Measurements from ENCODE around the gene BPIFB6.

BPIFB6 gene

DNA sequence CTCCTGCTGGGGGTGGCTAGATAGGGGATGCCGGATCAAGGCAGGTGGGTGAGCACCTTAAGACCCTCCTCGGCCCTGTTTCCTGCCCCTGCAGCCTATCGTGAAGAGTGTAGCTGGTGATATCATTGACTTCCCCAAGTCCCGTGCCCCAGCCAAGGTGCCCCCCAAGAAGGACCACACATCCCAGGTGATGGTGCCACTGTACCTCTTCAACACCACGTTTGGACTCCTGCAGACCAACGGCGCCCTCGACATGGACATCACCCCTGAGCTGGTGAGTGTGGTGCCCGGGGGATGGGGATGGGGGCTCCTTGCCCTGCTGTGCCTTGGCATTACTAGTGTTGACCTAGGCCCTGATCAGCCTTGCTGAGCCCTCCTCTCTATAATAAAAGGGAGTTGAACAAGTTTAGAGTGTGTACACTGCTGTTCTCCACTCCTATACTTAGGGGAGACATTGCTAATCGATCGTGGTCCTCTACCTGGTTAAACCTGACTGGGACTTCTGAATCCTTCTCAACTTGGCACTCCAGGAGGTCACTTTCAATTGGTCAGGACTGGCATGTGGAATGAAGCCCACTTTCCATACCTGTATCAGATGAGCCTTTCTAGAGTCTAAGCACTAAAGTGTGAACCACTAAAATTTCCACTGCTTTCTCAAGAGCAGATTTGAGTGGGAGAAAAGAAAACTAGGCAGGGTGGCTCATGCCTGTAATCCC, 33.3 kb downstream of the BPIFB6 start:
- no peaks in the 10 kb centered on the region for H3K27me3 ChIP-seq (ENCODE audit: control insufficient read depth, insufficient read depth, low read length, poor library complexity, severe bottlenecking)
- H3K9me3 ChIP-seq (ENCODE audit: control insufficient read depth, low read length): no peaks in the 10 kb centered on the region
- no peak overlapping the region for H3K27ac ChIP-seq (ENCODE audit: insufficient read depth, low read depth, low read length, poor library complexity, severe bottlenecking)
- H3K4me1 ChIP-seq (ENCODE audit: control insufficient read depth, insufficient read depth, low read length): peaks cover 21% of the 10 kb centered on the region
- no peaks in the 10 kb centered on the region for H3K36me3 ChIP-seq (ENCODE audit: control insufficient read depth, insufficient read depth, low read length)
- H3K4me3 ChIP-seq (ENCODE audit: insufficient read depth, low read depth, low read length): no peak overlapping the region
- 94 to 96% methylated on average over 11 of the region's 11 CpGs for WGBS, 2 experiments

DNA sequence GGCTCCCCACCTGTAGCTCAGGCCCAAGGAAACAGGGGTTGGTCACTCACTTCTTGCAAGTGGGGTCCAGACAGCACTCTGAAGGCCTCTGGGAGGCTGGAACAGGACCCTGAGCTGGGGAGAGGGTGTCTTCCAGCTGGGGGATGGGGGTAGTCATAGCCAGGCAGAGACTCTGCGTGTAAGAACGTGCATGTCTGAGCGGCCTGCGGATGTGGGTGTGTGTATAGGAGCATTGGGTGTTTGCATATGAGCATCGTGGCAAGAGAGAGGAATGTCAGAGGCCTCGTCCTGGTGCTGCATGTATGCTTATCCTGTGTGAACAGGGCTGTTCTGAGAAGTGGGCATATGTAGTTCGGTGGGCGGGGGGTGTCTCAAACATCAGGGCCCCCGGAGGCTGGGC, 34.3 kb downstream of the BPIFB6 start:
- H3K27ac ChIP-seq (ENCODE audit: insufficient read depth, low read depth, low read length, poor library complexity, severe bottlenecking): no peak overlapping the region
- H3K4me1 ChIP-seq (ENCODE audit: control insufficient read depth, insufficient read depth, low read length): peaks cover 21% of the 10 kb centered on the region
- no peaks in the 10 kb centered on the region for H3K9me3 ChIP-seq (ENCODE audit: control insufficient read depth, low read length)
- no peaks in the 10 kb centered on the region for H3K27me3 ChIP-seq (ENCODE audit: control insufficient read depth, insufficient read depth, low read length, poor library complexity, severe bottlenecking)
- no peak overlapping the region for H3K4me3 ChIP-seq (ENCODE audit: insufficient read depth, low read depth, low read length)
- WGBS, 2 experiments: 90 to 94% methylated on average over 9 of the region's 9 CpGs
- no peaks in the 10 kb centered on the region for H3K36me3 ChIP-seq (ENCODE audit: control insufficient read depth, insufficient read depth, low read length)

GRCh38 chr20:33067806-33068205, 36.4 kb downstream of the BPIFB6 start:
- H3K27ac ChIP-seq (ENCODE audit: insufficient read depth, low read depth, low read length, poor library complexity, severe bottlenecking): no peak overlapping the region
- H3K9me3 ChIP-seq (ENCODE audit: control insufficient read depth, low read length): no peaks in the 10 kb centered on the region
- no peaks in the 10 kb centered on the region for H3K36me3 ChIP-seq (ENCODE audit: control insufficient read depth, insufficient read depth, low read length)
- WGBS, 2 experiments: 94 to 95% methylated on average over 3 of the region's 3 CpGs
- H3K4me3 ChIP-seq (ENCODE audit: insufficient read depth, low read depth, low read length): no peak overlapping the region
- H3K4me1 ChIP-seq (ENCODE audit: control insufficient read depth, insufficient read depth, low read length): peaks cover 9% of the 10 kb centered on the region
- no peaks in the 10 kb centered on the region for H3K27me3 ChIP-seq (ENCODE audit: control insufficient read depth, insufficient read depth, low read length, poor library complexity, severe bottlenecking)

DNA sequence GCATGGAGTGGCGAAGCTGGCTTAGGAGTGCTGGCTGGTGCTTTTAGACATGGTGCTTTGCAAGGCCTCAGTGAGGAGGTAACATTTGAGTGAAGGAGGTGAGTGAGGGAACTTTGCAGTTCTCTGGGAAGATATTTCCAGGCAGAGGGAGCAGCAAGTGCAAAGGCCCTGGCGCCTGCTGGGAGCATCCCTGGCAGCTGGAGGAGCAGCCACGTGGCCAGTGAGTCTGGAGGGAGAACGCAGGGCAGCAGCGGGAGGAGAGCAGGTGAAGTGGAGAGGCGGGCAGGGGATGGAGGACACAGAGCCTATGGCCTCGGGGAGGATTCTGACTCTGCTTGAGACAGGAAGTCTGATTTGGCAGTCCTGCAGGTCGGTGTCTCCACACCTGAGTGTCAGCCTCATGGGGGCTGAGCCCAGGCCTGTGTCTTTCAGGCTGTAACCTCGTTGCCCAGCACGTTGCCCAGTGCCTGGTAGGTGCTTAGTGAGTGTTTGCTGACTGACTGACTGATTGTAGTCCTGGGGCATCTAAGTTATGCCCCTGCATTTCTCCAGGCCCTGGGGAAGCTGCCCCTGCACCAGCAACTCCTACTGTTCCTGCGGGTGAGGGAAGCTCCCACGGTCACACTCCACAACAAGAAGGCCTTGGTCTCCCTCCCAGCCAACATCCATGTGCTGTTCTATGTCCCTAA, 36.9 kb downstream of the BPIFB6 start:
- 85 to 89% methylated on average over 12 of the region's 12 CpGs for WGBS, 2 experiments
- no peaks in the 10 kb centered on the region for H3K36me3 ChIP-seq (ENCODE audit: control insufficient read depth, insufficient read depth, low read length)
- no peaks in the 10 kb centered on the region for H3K27me3 ChIP-seq (ENCODE audit: control insufficient read depth, insufficient read depth, low read length, poor library complexity, severe bottlenecking)

GRCh38 chr20:33069673-33070072, 38.2 kb downstream of the BPIFB6 start:
- WGBS, 2 experiments: 93 to 95% methylated on average over 9 of the region's 9 CpGs
- no peak overlapping the region for H3K27ac ChIP-seq (ENCODE audit: insufficient read depth, low read depth, low read length, poor library complexity, severe bottlenecking)
- no peaks in the 10 kb centered on the region for H3K36me3 ChIP-seq (ENCODE audit: control insufficient read depth, insufficient read depth, low read length)
- H3K4me3 ChIP-seq (ENCODE audit: insufficient read depth, low read depth, low read length): no peak overlapping the region
- no peaks in the 10 kb centered on the region for H3K9me3 ChIP-seq (ENCODE audit: control insufficient read depth, low read length)
- H3K4me1 ChIP-seq (ENCODE audit: control insufficient read depth, insufficient read depth, low read length): no peaks in the 10 kb centered on the region
- no peaks in the 10 kb centered on the region for H3K27me3 ChIP-seq (ENCODE audit: control insufficient read depth, insufficient read depth, low read length, poor library complexity, severe bottlenecking)

More for the DNA sequence above, 36.9 kb downstream of the BPIFB6 start:
- no peak overlapping the region for H3K4me3 ChIP-seq (ENCODE audit: insufficient read depth, low read depth, low read length)
- peaks cover 3% of the 10 kb centered on the region for H3K4me1 ChIP-seq (ENCODE audit: control insufficient read depth, insufficient read depth, low read length)
- no peaks in the 10 kb centered on the region for H3K9me3 ChIP-seq (ENCODE audit: control insufficient read depth, low read length)
- H3K27ac ChIP-seq (ENCODE audit: insufficient read depth, low read depth, low read length, poor library complexity, severe bottlenecking): no peak overlapping the region

DNA sequence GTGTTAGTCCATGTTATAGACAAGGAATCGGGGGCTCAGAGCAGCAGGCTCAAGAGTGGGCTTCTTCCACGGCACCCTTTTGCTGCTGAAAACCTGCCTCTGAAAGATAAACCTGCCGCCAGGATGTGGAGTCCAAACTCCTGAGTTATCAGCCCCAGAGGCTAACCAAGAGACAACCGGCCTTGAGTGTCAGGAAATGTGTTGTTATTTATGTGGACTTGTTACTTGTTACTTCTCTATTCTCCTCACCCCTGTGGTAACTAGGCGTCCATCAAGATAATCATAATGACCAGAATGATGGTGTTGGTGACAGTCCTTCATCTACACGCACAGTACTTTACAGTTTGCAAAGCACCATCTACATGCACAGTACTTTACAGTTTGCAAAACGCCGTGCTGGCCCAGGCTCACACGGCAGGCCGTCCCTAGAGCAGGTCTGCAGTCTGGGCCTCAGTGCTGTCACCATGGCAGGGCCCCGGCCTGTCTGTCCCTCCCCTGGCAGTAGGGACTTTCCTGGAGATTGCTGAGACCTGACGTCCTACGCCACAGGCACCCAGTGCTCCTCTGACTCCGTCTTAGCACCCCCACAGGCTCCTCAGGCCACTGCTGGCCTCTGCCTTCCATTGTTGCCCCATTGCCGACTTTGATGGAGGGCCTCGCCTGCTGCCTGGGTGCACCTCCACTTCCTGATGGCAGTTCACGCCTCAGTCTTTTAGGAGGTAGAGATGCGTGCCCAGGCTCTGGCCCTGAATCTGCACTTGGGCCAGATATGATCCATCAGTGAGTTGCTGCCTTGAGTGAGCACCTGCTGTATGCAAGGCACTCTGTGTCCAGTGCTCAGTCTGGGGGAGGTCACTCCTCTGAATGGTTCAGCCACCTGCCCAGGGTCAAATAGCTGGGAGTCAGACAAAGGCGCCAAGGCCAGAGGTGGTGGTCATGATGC, 38.9 kb downstream of the BPIFB6 start:
- Histone ChIP-seq H3K27me3 (ENCODE audit: control insufficient read depth, insufficient read depth, low read length, poor library complexity, severe bottlenecking) (no peaks in the 10 kb centered on the region), H3K4me1 (ENCODE audit: control insufficient read depth, insufficient read depth, low read length) (no peaks in the 10 kb centered on the region), H3K36me3 (ENCODE audit: control insufficient read depth, insufficient read depth, low read length) (no peaks in the 10 kb centered on the region), H3K9me3 (ENCODE audit: control insufficient read depth, low read length) (no peaks in the 10 kb centered on the region), H3K4me3 (ENCODE audit: insufficient read depth, low read depth, low read length) (no peak overlapping the region), H3K27ac (ENCODE audit: insufficient read depth, low read depth, low read length, poor library complexity, severe bottlenecking) (no peak overlapping the region)
- WGBS, 2 experiments: 93% methylated on average over 19 of the region's 19 CpGs

GRCh38 chr20:33071198-33071597, 39.8 kb downstream of the BPIFB6 start:
- Histone ChIP-seq H3K27me3 (ENCODE audit: control insufficient read depth, insufficient read depth, low read length, poor library complexity, severe bottlenecking) (no peaks in the 10 kb centered on the region), H3K36me3 (ENCODE audit: control insufficient read depth, insufficient read depth, low read length) (no peaks in the 10 kb centered on the region)
- whole genome bisulfite sequencing, 2 experiments: 85 to 89% methylated on average over 4 to 5 of the region's 5 CpGs

DNA sequence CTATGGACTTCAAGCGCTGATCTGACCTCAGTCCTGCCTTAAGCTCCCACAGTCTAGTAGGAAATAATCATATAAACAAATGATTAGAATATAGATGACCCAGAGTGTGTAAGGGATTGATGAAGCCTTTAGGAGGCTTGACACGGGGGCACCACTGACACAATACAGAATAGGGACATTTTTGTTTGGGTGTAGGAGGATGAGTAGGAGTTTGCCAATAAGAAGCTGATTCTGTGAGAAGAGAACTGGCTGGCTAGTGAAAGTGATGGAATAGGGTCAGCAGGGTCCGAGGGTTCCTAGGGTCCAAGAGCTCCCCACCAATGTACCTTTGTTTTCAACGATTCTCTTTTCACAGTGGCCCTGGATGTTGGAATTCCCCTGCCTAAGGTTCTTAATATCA, 40.9 kb downstream of the BPIFB6 start:
- no peak overlapping the region for H3K27ac ChIP-seq (ENCODE audit: insufficient read depth, low read depth, low read length, poor library complexity, severe bottlenecking)
- no peaks in the 10 kb centered on the region for H3K36me3 ChIP-seq (ENCODE audit: control insufficient read depth, insufficient read depth, low read length)
- H3K9me3 ChIP-seq (ENCODE audit: control insufficient read depth, low read length): no peaks in the 10 kb centered on the region
- H3K27me3 ChIP-seq (ENCODE audit: control insufficient read depth, insufficient read depth, low read length, poor library complexity, severe bottlenecking): no peaks in the 10 kb centered on the region
- H3K4me1 ChIP-seq (ENCODE audit: control insufficient read depth, insufficient read depth, low read length): no peaks in the 10 kb centered on the region
- 90 to 97% methylated on average over 4 of the region's 4 CpGs for WGBS, 2 experiments
- no peak overlapping the region for H3K4me3 ChIP-seq (ENCODE audit: insufficient read depth, low read depth, low read length)

More at GRCh38 chr20:33071198-33071597, 39.8 kb downstream of the BPIFB6 start:
- no peaks in the 10 kb centered on the region for H3K4me1 ChIP-seq (ENCODE audit: control insufficient read depth, insufficient read depth, low read length)
- no peak overlapping the region for H3K4me3 ChIP-seq (ENCODE audit: insufficient read depth, low read depth, low read length)
- no peaks in the 10 kb centered on the region for H3K9me3 ChIP-seq (ENCODE audit: control insufficient read depth, low read length)
- no peak overlapping the region for H3K27ac ChIP-seq (ENCODE audit: insufficient read depth, low read depth, low read length, poor library complexity, severe bottlenecking)

GRCh38 chr20:33072813-33073212, 41.4 kb downstream of the BPIFB6 start:
- Histone ChIP-seq H3K4me1 (ENCODE audit: control insufficient read depth, insufficient read depth, low read length) (no peaks in the 10 kb centered on the region), H3K27me3 (ENCODE audit: control insufficient read depth, insufficient read depth, low read length, poor library complexity, severe bottlenecking) (no peaks in the 10 kb centered on the region), H3K4me3 (ENCODE audit: insufficient read depth, low read depth, low read length) (no peak overlapping the region), H3K36me3 (ENCODE audit: control insufficient read depth, insufficient read depth, low read length) (no peaks in the 10 kb centered on the region), H3K9me3 (ENCODE audit: control insufficient read depth, low read length) (no peaks in the 10 kb centered on the region), H3K27ac (ENCODE audit: insufficient read depth, low read depth, low read length, poor library complexity, severe bottlenecking) (no peak overlapping the region)
- WGBS, 2 experiments: 86 to 97% methylated on average over 2 of the region's 2 CpGs

GRCh38 chr20:33074675-33075074, 43.2 kb downstream of the BPIFB6 start:
- Histone ChIP-seq H3K27me3 (ENCODE audit: control insufficient read depth, insufficient read depth, low read length, poor library complexity, severe bottlenecking) (no peaks in the 10 kb centered on the region), H3K36me3 (ENCODE audit: control insufficient read depth, insufficient read depth, low read length) (no peaks in the 10 kb centered on the region), H3K9me3 (ENCODE audit: control insufficient read depth, low read length) (no peaks in the 10 kb centered on the region), H3K4me3 (ENCODE audit: insufficient read depth, low read depth, low read length) (no peak overlapping the region), H3K27ac (ENCODE audit: insufficient read depth, low read depth, low read length, poor library complexity, severe bottlenecking) (no peak overlapping the region), H3K4me1 (ENCODE audit: control insufficient read depth, insufficient read depth, low read length) (no peaks in the 10 kb centered on the region)
- WGBS, 2 experiments: 86 to 91% methylated on average over 2 of the region's 2 CpGs
